ENCODE data around the gene PACRG.

PACRG gene

GRCh38 chr6:162700966-162701365 lies 26.8 kb upstream of the PACRG start:
- DNase-seq (no peak), ATAC-seq (replicated peaks) (no peak)
- Mint-ChIP-seq H3K4me1 (peaks cover 0 to under 1% of the 10 kb centered on the region in 2 donors), H3K9me3 (no peaks in the 10 kb centered on the region), H3K4me3 (no peak overlapping the region), H3K36me3 (no peaks in the 10 kb centered on the region), H3K27me3 (no peaks in the 10 kb centered on the region), H3K27ac (no peak overlapping the region)

- no peaks in the 10 kb centered on the region for H3K27me3 Mint-ChIP-seq
- no peak overlapping the region for H3K27ac Mint-ChIP-seq
- H3K4me3 Mint-ChIP-seq: no peak overlapping the region
- no peaks in the 10 kb centered on the region for H3K36me3 Mint-ChIP-seq
- no peaks in the 10 kb centered on the region for H3K9me3 Mint-ChIP-seq
- H3K4me1 Mint-ChIP-seq: peaks cover 2 to 6% of the 10 kb centered on the region in 2 donors
- ATAC-seq (replicated peaks) (no peak), DNase-seq (no peak)
These were observed 26.2 kb upstream of the PACRG start for GRCh38 chr6:162701551-162701950.

GRCh38 chr6:162702446-162702845 lies 25.3 kb upstream of the PACRG start:
- H3K36me3 Mint-ChIP-seq: no peaks in the 10 kb centered on the region
- ATAC-seq (replicated peaks): no peak
- H3K27me3 Mint-ChIP-seq: no peaks in the 10 kb centered on the region
- no peak for DNase-seq
- H3K4me3 Mint-ChIP-seq: no peak overlapping the region
- no peak overlapping the region for H3K27ac Mint-ChIP-seq
- H3K4me1 Mint-ChIP-seq: peaks cover 2 to 7% of the 10 kb centered on the region in 2 donors
- H3K9me3 Mint-ChIP-seq: no peaks in the 10 kb centered on the region

- DNase-seq (no peak), ATAC-seq (replicated peaks) (no peak)
- H3K4me1 Mint-ChIP-seq: peaks cover 2 to 7% of the 10 kb centered on the region in 2 donors
- no peaks in the 10 kb centered on the region for H3K9me3 Mint-ChIP-seq
- H3K4me3 Mint-ChIP-seq: no peak overlapping the region
- H3K27me3 Mint-ChIP-seq: no peaks in the 10 kb centered on the region
- H3K27ac Mint-ChIP-seq: no peak overlapping the region
- no peaks in the 10 kb centered on the region for H3K36me3 Mint-ChIP-seq
These were observed 23.8 kb upstream of the PACRG start for GRCh38 chr6:162704001-162704400.

GRCh38 chr6:162705736-162706135 lies 22.0 kb upstream of the PACRG start:
- Mint-ChIP-seq H3K36me3 (no peaks in the 10 kb centered on the region), H3K4me1 (peaks cover 2 to 7% of the 10 kb centered on the region in 2 donors), H3K4me3 (no peak overlapping the region), H3K9me3 (no peaks in the 10 kb centered on the region), H3K27me3 (no peaks in the 10 kb centered on the region), H3K27ac (no peak overlapping the region)
- no peak for DNase-seq
- ATAC-seq (replicated peaks): no peak

GRCh38 chr6:162706232-162706631 lies 21.5 kb upstream of the PACRG start:
- H3K36me3 Mint-ChIP-seq: no peaks in the 10 kb centered on the region
- DNase-seq: no peak
- no peaks in the 10 kb centered on the region for H3K27me3 Mint-ChIP-seq
- no peak for ATAC-seq (replicated peaks)
- peak overlapping the region in 1 of 2 donors; percentile 59 for H3K4me3 Mint-ChIP-seq
- no peaks in the 10 kb centered on the region for H3K9me3 Mint-ChIP-seq
- no peak overlapping the region for H3K27ac Mint-ChIP-seq
- H3K4me1 Mint-ChIP-seq: peaks cover 2 to 7% of the 10 kb centered on the region in 2 donors

GRCh38 chr6:162708971-162709370 lies 18.8 kb upstream of the PACRG start:
- DNase-seq (no peak), ATAC-seq (replicated peaks) (no peak)
- Mint-ChIP-seq H3K4me3 (no peak overlapping the region), H3K9me3 (peaks cover 0 to 3% of the 10 kb centered on the region in 2 donors), H3K27me3 (no peaks in the 10 kb centered on the region), H3K4me1 (peaks cover 6 to 16% of the 10 kb centered on the region in 2 donors), H3K27ac (no peak overlapping the region), H3K36me3 (peaks cover 0 to 3% of the 10 kb centered on the region in 2 donors)

- H3K27me3 Mint-ChIP-seq: no peaks in the 10 kb centered on the region
- ATAC-seq (replicated peaks): no peak
- peaks cover 6 to 16% of the 10 kb centered on the region in 2 donors for H3K4me1 Mint-ChIP-seq
- H3K27ac Mint-ChIP-seq: no peak overlapping the region
- H3K36me3 Mint-ChIP-seq: peaks cover 0 to 3% of the 10 kb centered on the region in 2 donors
- peaks cover 0 to 3% of the 10 kb centered on the region in 2 donors for H3K9me3 Mint-ChIP-seq
- no peak overlapping the region for H3K4me3 Mint-ChIP-seq
- DNase-seq: no peak
These were observed 18.3 kb upstream of the PACRG start for GRCh38 chr6:162709431-162709830.

GRCh38 chr6:162710419-162710818 lies 17.4 kb upstream of the PACRG start:
- ATAC-seq (replicated peaks) (no peak), DNase-seq (no peak)
- no peaks in the 10 kb centered on the region for H3K27me3 Mint-ChIP-seq
- peaks cover 0 to 3% of the 10 kb centered on the region in 2 donors for H3K36me3 Mint-ChIP-seq
- no peak overlapping the region for H3K4me3 Mint-ChIP-seq
- H3K27ac Mint-ChIP-seq: no peak overlapping the region
- peaks cover 0 to 3% of the 10 kb centered on the region in 2 donors for H3K9me3 Mint-ChIP-seq
- H3K4me1 Mint-ChIP-seq: peaks cover 6 to 16% of the 10 kb centered on the region in 2 donors

- Mint-ChIP-seq H3K4me3 (no peak overlapping the region), H3K27me3 (no peaks in the 10 kb centered on the region), H3K9me3 (peaks cover 0 to 7% of the 10 kb centered on the region in 2 donors), H3K27ac (no peak overlapping the region), H3K4me1 (peaks cover 6 to 16% of the 10 kb centered on the region in 2 donors), H3K36me3 (peaks cover 0 to 3% of the 10 kb centered on the region in 2 donors)
- no peak for ATAC-seq (replicated peaks)
- DNase-seq: no peak
These were observed 16.8 kb upstream of the PACRG start for GRCh38 chr6:162710936-162711335.

- no peaks in the 10 kb centered on the region for H3K27me3 Mint-ChIP-seq
- peaks cover 6 to 11% of the 10 kb centered on the region in 2 donors for H3K4me1 Mint-ChIP-seq
- no peak for ATAC-seq (replicated peaks)
- peaks cover 0 to 7% of the 10 kb centered on the region in 2 donors for H3K9me3 Mint-ChIP-seq
- DNase-seq: no peak
- peaks cover 0 to 3% of the 10 kb centered on the region in 2 donors for H3K36me3 Mint-ChIP-seq
- no peak overlapping the region for H3K27ac Mint-ChIP-seq
- no peak overlapping the region for H3K4me3 Mint-ChIP-seq
These were observed 16.4 kb upstream of the PACRG start for GRCh38 chr6:162711376-162711775.

- H3K27ac Mint-ChIP-seq: no peak overlapping the region
- no peaks in the 10 kb centered on the region for H3K27me3 Mint-ChIP-seq
- DNase-seq (no peak), ATAC-seq (replicated peaks) (peak; percentile 55 to 70)
- peaks cover 5 to 13% of the 10 kb centered on the region in 2 donors for H3K9me3 Mint-ChIP-seq
- H3K36me3 Mint-ChIP-seq: peaks cover 0 to 9% of the 10 kb centered on the region in 2 donors
- no peak overlapping the region for H3K4me3 Mint-ChIP-seq
- peaks cover 7 to 8% of the 10 kb centered on the region in 2 donors for H3K4me1 Mint-ChIP-seq
These were observed 15.1 kb upstream of the PACRG start for GRCh38 chr6:162712694-162713093.

GRCh38 chr6:162713974-162714780 lies 13.6 kb upstream of the PACRG start:
- no peak overlapping the region for H3K4me3 Mint-ChIP-seq
- no peak overlapping the region for H3K27ac Mint-ChIP-seq
- DNase-seq (no peak), ATAC-seq (replicated peaks) (no peak)
- no peaks in the 10 kb centered on the region for H3K27me3 Mint-ChIP-seq
- peaks cover 7 to 8% of the 10 kb centered on the region in 2 donors for H3K4me1 Mint-ChIP-seq
- peaks cover 5 to 13% of the 10 kb centered on the region in 2 donors for H3K9me3 Mint-ChIP-seq
- peaks cover 0 to 9% of the 10 kb centered on the region in 2 donors for H3K36me3 Mint-ChIP-seq

- H3K4me1 Mint-ChIP-seq: peaks cover 7 to 8% of the 10 kb centered on the region in 2 donors
- no peak for ATAC-seq (replicated peaks)
- no peak for DNase-seq
These were observed 12.2 kb upstream of the PACRG start for GRCh38 chr6:162715601-162716000.

GRCh38 chr6:162719528-162719927 lies 8.2 kb upstream of the PACRG start:
- Mint-ChIP-seq H3K4me3 (no peak overlapping the region), H3K4me1 (peaks cover 0 to 2% of the 10 kb centered on the region in 2 donors), H3K27me3 (peaks cover 0 to 5% of the 10 kb centered on the region in 2 donors), H3K9me3 (peaks cover 5 to 10% of the 10 kb centered on the region in 2 donors), H3K36me3 (peaks cover 0 to 6% of the 10 kb centered on the region in 2 donors), H3K27ac (no peak overlapping the region)
- DNase-seq (no peak), ATAC-seq (replicated peaks) (no peak)

More at GRCh38 chr6:162715601-162716000, 12.2 kb upstream of the PACRG start:
- Mint-ChIP-seq H3K27me3 (no peaks in the 10 kb centered on the region), H3K4me3 (no peak overlapping the region), H3K36me3 (peaks cover 0 to 9% of the 10 kb centered on the region in 2 donors), H3K27ac (no peak overlapping the region), H3K9me3 (peaks cover 5 to 13% of the 10 kb centered on the region in 2 donors)
